Measurements from ENCODE around the gene LRRC4. TPM values are rescaled to one million over a fixed set of nuclear protein-coding genes. Genes with fewer than 3 reads are reported as not detected.

The LRRC4 gene
- polyA plus RNA-seq, 1 donor, result 2.1 TPM

DNA sequence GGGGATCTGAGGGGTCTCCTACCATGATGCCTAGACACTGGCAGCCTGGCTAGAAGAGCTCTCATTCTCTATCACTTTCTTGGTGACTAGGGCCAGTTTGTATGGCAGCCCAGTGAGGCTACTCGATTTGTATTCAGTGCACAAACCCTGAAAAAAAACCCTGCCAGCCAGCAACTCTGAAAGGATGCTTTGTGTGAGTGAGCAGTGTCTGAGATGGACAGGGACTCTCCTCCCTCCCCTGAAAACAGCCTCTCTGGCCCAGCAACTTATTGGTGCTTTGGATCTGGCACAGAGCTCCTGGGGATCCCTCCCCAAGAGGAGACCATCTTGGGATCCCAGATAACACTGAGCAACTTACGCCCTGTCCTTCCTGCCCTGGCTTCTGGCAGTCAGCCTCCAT, 10.8 kb upstream of the LRRC4 start:
- no CpG with 5 or more reads among the region's 2 CpGs for WGBS (ENCODE audit: insufficient coverage, low lambda C conversion rate)
- no peak for DNase-seq
- no peak overlapping the region for H3K27ac ChIP-seq (ENCODE audit: low read length)
- H3K9me3 ChIP-seq (ENCODE audit: control insufficient read depth, low read depth, low read length), result no peaks in the 10 kb centered on the region
- peaks cover 12% of the 10 kb centered on the region for H3K36me3 ChIP-seq (ENCODE audit: control insufficient read depth, insufficient read depth, low read length)
- no peak overlapping the region for H3K4me3 ChIP-seq (ENCODE audit: low read length)
- peaks cover 10% of the 10 kb centered on the region for H3K4me1 ChIP-seq (ENCODE audit: control insufficient read depth, insufficient read depth, low read length)
- no peaks in the 10 kb centered on the region for H3K27me3 ChIP-seq (ENCODE audit: control insufficient read depth, insufficient read depth, low read length)

GRCh38 chr7:128041203-128041602, 10.0 kb upstream of the LRRC4 start:
- no peaks in the 10 kb centered on the region for H3K9me3 ChIP-seq (ENCODE audit: control insufficient read depth, low read depth, low read length)
- no peak overlapping the region for H3K27ac ChIP-seq (ENCODE audit: low read length)
- peaks cover 12% of the 10 kb centered on the region for H3K36me3 ChIP-seq (ENCODE audit: control insufficient read depth, insufficient read depth, low read length)
- H3K4me3 ChIP-seq (ENCODE audit: low read length), result no peak overlapping the region
- H3K27me3 ChIP-seq (ENCODE audit: control insufficient read depth, insufficient read depth, low read length), result no peaks in the 10 kb centered on the region
- WGBS (ENCODE audit: insufficient coverage, low lambda C conversion rate), result 100% methylated on average over 1 of the region's 7 CpGs
- DNase-seq, result no peak
- peaks cover 10% of the 10 kb centered on the region for H3K4me1 ChIP-seq (ENCODE audit: control insufficient read depth, insufficient read depth, low read length)

- no peak overlapping the region for H3K4me3 ChIP-seq (ENCODE audit: low read length)
- no CpG with 5 or more reads among the region's 3 CpGs for WGBS (ENCODE audit: insufficient coverage, low lambda C conversion rate)
- peaks cover 12% of the 10 kb centered on the region for H3K36me3 ChIP-seq (ENCODE audit: control insufficient read depth, insufficient read depth, low read length)
- H3K27me3 ChIP-seq (ENCODE audit: control insufficient read depth, insufficient read depth, low read length), result no peaks in the 10 kb centered on the region
- no peak overlapping the region for H3K27ac ChIP-seq (ENCODE audit: low read length)
- no peaks in the 10 kb centered on the region for H3K9me3 ChIP-seq (ENCODE audit: control insufficient read depth, low read depth, low read length)
- peaks cover 10% of the 10 kb centered on the region for H3K4me1 ChIP-seq (ENCODE audit: control insufficient read depth, insufficient read depth, low read length)
- no peak for DNase-seq
Observed at GRCh38 chr7:128040205-128040604, 9.0 kb upstream of the LRRC4 start.

DNA sequence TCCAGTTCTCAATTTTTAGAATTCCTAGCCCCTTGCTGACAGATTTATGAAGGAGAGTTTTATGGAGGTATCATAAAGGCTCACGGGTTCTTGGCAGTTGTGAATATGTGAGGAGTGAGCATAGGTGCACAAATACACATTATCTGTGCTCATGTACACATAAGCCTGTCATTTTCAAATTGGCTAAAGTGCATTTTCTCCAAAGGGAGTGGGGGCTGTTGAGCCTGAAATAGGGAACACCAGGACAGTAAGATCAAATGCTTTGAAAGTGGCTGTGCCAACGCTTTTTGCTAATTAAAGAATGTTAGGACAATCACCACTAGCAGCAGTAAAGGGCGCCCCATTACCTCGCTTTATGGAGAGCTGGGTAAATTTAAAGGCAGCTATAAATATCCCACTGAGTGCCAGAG, 8.3 kb upstream of the LRRC4 start:
- DNase-seq, result peak in 1 of 2 donors; percentile 65
- no peak overlapping the region for H3K27ac ChIP-seq (ENCODE audit: low read length)
- no peaks in the 10 kb centered on the region for H3K9me3 ChIP-seq (ENCODE audit: control insufficient read depth, low read depth, low read length)
- peaks cover 10% of the 10 kb centered on the region for H3K4me1 ChIP-seq (ENCODE audit: control insufficient read depth, insufficient read depth, low read length)
- WGBS (ENCODE audit: insufficient coverage, low lambda C conversion rate), result no CpG with 5 or more reads among the region's 4 CpGs
- H3K27me3 ChIP-seq (ENCODE audit: control insufficient read depth, insufficient read depth, low read length), result no peaks in the 10 kb centered on the region
- no peak overlapping the region for H3K4me3 ChIP-seq (ENCODE audit: low read length)
- H3K36me3 ChIP-seq (ENCODE audit: control insufficient read depth, insufficient read depth, low read length), result peaks cover 12% of the 10 kb centered on the region

DNA sequence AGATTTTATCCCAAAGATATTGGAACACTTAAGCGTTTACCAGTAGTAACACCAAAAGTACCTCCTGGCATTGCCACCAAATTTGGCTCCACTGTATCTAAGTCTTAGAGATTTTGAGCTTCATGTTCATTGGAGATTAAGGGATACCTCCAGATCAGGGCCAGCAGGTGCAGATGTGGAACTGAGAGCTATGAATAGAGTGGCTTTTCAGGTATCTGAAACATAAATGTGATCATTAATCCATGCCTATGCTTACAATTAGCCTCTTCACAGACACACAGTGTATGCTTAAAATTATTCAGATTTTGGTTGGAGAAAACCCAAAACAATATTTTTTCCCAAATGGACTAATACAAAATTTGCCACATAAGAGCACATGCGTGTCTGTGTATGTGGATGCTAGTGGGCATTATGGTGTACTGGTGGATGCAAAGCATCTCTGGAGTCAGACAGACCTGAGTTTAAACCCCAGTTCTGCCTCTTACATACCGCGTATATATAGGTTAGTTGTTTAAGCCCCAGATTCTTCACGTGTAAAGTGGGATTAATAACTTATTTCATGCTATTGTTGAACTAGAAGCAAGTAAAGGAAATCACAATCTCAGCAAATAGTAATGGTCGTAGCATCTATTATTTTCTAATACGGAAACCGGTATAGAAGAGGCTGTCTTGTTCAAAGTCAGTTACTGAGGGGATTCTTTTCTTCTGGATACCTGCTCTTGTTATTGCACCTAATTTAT, 6.8 kb upstream of the LRRC4 start:
- Histone ChIP-seq H3K4me1 (ENCODE audit: control insufficient read depth, insufficient read depth, low read length) (peaks cover 10% of the 10 kb centered on the region), H3K4me3 (ENCODE audit: low read length) (no peak overlapping the region), H3K27ac (ENCODE audit: low read length) (no peak overlapping the region), H3K9me3 (ENCODE audit: control insufficient read depth, low read depth, low read length) (no peaks in the 10 kb centered on the region), H3K36me3 (ENCODE audit: control insufficient read depth, insufficient read depth, low read length) (peaks cover 8% of the 10 kb centered on the region), H3K27me3 (ENCODE audit: control insufficient read depth, insufficient read depth, low read length) (peaks cover 5% of the 10 kb centered on the region)
- DNase-seq, result no peak
- WGBS (ENCODE audit: insufficient coverage, low lambda C conversion rate), result 100% methylated on average over 3 of the region's 8 CpGs

- peaks cover 14% of the 10 kb centered on the region for H3K4me1 ChIP-seq (ENCODE audit: control insufficient read depth, insufficient read depth, low read length)
Observed at GRCh38 chr7:128037081-128037480, 5.8 kb upstream of the LRRC4 start.

DNA sequence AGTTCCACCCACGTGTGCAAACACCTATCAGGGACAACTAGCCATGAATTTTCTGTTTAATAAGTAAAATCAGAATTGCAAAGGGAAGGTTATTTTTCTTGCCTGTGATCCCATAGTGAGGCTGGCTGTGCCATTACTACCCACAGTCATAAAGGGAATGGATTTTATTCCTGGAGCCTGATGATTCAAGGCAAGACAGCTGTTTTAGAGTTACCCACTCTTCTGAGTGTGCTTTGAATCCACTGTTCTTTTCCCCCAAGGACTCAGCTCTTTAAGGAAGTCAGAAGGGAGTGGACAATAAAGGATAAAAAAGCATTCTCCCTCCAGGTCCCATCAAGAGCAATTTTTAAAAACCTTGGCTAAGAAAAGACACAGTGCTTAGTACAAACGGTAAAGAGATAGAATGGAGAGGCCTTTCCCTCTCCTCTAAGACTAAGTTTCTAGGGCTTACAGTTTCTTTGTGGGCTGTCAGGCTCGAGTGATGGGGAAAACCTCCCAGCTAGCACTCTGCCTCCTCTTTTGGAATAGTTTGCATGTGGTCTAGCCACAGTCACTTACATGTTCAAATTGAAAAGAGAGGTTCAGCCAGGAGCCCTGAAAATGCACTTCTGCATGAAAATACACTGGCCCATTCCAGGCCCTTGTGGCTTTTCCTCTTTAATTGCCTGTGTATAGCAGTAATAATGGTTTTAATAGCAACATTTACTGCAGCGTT, 5.1 kb upstream of the LRRC4 start:
- Histone ChIP-seq H3K9me3 (ENCODE audit: control insufficient read depth, low read depth, low read length) (peaks cover 2% of the 10 kb centered on the region), H3K4me1 (ENCODE audit: control insufficient read depth, insufficient read depth, low read length) (peaks cover 14% of the 10 kb centered on the region), H3K27me3 (ENCODE audit: control insufficient read depth, insufficient read depth, low read length) (peaks cover 12% of the 10 kb centered on the region), H3K27ac (ENCODE audit: low read length) (no peak overlapping the region), H3K4me3 (ENCODE audit: low read length) (no peak overlapping the region), H3K36me3 (ENCODE audit: control insufficient read depth, insufficient read depth, low read length) (no peaks in the 10 kb centered on the region)
- no peak for DNase-seq
- 80% methylated on average over 2 of the region's 4 CpGs for WGBS (ENCODE audit: insufficient coverage, low lambda C conversion rate)

More at GRCh38 chr7:128037081-128037480, 5.8 kb upstream of the LRRC4 start:
- DNase-seq, result no peak
- Histone ChIP-seq H3K27ac (ENCODE audit: low read length) (no peak overlapping the region), H3K4me3 (ENCODE audit: low read length) (no peak overlapping the region), H3K36me3 (ENCODE audit: control insufficient read depth, insufficient read depth, low read length) (peaks cover 4% of the 10 kb centered on the region), H3K9me3 (ENCODE audit: control insufficient read depth, low read depth, low read length) (peaks cover 2% of the 10 kb centered on the region), H3K27me3 (ENCODE audit: control insufficient read depth, insufficient read depth, low read length) (peaks cover 12% of the 10 kb centered on the region)
- WGBS (ENCODE audit: insufficient coverage, low lambda C conversion rate), result no CpG with 5 or more reads among the region's 2 CpGs

- H3K27ac ChIP-seq (ENCODE audit: low read length), result no peak overlapping the region
- no peaks in the 10 kb centered on the region for H3K36me3 ChIP-seq (ENCODE audit: control insufficient read depth, insufficient read depth, low read length)
- peaks cover 14% of the 10 kb centered on the region for H3K4me1 ChIP-seq (ENCODE audit: control insufficient read depth, insufficient read depth, low read length)
- peaks cover 2% of the 10 kb centered on the region for H3K9me3 ChIP-seq (ENCODE audit: control insufficient read depth, low read depth, low read length)
- no CpG with 5 or more reads among the region's 3 CpGs for WGBS (ENCODE audit: insufficient coverage, low lambda C conversion rate)
- H3K27me3 ChIP-seq (ENCODE audit: control insufficient read depth, insufficient read depth, low read length), result peaks cover 12% of the 10 kb centered on the region
- H3K4me3 ChIP-seq (ENCODE audit: low read length), result no peak overlapping the region
- peak in 1 of 2 donors; percentile 24 for DNase-seq
Observed at GRCh38 chr7:128035712-128036111, 4.5 kb upstream of the LRRC4 start.

GRCh38 chr7:128034825-128035224, 3.6 kb upstream of the LRRC4 start:
- Histone ChIP-seq H3K36me3 (ENCODE audit: control insufficient read depth, insufficient read depth, low read length) (no peaks in the 10 kb centered on the region), H3K9me3 (ENCODE audit: control insufficient read depth, low read depth, low read length) (peaks cover 2% of the 10 kb centered on the region), H3K27ac (ENCODE audit: low read length) (no peak overlapping the region), H3K27me3 (ENCODE audit: control insufficient read depth, insufficient read depth, low read length) (peaks cover 19% of the 10 kb centered on the region), H3K4me1 (ENCODE audit: control insufficient read depth, insufficient read depth, low read length) (peaks cover 18% of the 10 kb centered on the region), H3K4me3 (ENCODE audit: low read length) (no peak overlapping the region)
- no CpG with 5 or more reads among the region's 2 CpGs for WGBS (ENCODE audit: insufficient coverage, low lambda C conversion rate)
- DNase-seq, result no peak

DNA sequence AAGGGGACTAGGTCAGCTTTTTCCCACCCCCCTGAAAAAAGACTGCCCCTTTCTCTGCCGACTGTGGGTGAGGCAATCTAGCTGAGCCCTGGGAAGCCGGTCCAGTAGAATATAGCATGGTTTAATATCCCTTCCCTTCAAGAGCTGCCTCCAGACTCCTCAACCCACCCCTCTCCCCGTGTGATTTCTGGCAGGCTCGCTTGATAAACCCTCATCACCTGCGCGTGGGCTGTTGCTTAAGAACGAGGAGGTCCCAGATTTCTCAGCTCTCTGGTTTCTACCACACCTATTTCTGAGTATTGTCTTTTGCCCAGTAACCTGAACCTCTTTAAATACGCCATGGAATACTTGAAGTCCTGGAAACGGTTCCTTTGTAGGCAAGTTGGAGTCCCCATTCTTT, 2.0 kb upstream of the LRRC4 start:
- Histone ChIP-seq H3K4me3 (ENCODE audit: low read length) (no peak overlapping the region), H3K36me3 (ENCODE audit: control insufficient read depth, insufficient read depth, low read length) (peaks cover 10% of the 10 kb centered on the region), H3K27me3 (ENCODE audit: control insufficient read depth, insufficient read depth, low read length) (peaks cover 19% of the 10 kb centered on the region), H3K9me3 (ENCODE audit: control insufficient read depth, low read depth, low read length) (peaks cover 2% of the 10 kb centered on the region), H3K4me1 (ENCODE audit: control insufficient read depth, insufficient read depth, low read length) (peaks cover 11% of the 10 kb centered on the region), H3K27ac (ENCODE audit: low read length) (no peak overlapping the region)
- WGBS (ENCODE audit: insufficient coverage, low lambda C conversion rate), result 100% methylated on average over 1 of the region's 9 CpGs
- no peak for DNase-seq
